Tongue (tissue), 2 donors: ENCODE measurements around the gene GET3. TPM values are rescaled to one million over a fixed set of nuclear protein-coding genes. Genes with fewer than 3 reads are reported as not detected.
"Not testable (repeated sequence)": the region's sequence is repeated elsewhere in the genome, so short reads cannot be mapped to it uniquely, and the experiment has no call there.

ENCODE experiments used
- DNase-seq: peaks from one replicate; pipeline ENCODE4 v3.0.0-alpha.2; 2015
- total RNA-seq: library from RNA; depleted of rRNA; stranded (reverse); fragments of >200 nt; gene quantifications from one replicate; pipeline ENCODE4 v1.2.3, GENCODE V29; 2014

Gene GET3
- total RNA-seq = 42.9 TPM

GRCh38 chr19:12736995-12737834 lies at the start of gene GET3:
TSS of gene GET3 (plus strand) at chr19:12737497. CDS start at chr19:12737506, 9 bp downstream.
- DNase-seq = peak; percentile 99

- no peak for DNase-seq
Measured at GRCh38 chr19:12689012-12689411, 48.3 kb upstream of the GET3 start.

GRCh38 chr19:12689581-12690216 lies 47.6 kb upstream of the GET3 start:
- no peak for DNase-seq

GRCh38 chr19:12692960-12693359 lies 44.3 kb upstream of the GET3 start:
- no peak for DNase-seq

- no peak for DNase-seq
Measured at GRCh38 chr19:12694641-12695040, 42.7 kb upstream of the GET3 start.

- no peak for DNase-seq
Measured at GRCh38 chr19:12695096-12695495, 42.2 kb upstream of the GET3 start.

GRCh38 chr19:12695514-12695913 lies 41.8 kb upstream of the GET3 start:
- DNase-seq = no peak

- DNase-seq = no peak
Measured at GRCh38 chr19:12695997-12696365, 41.3 kb upstream of the GET3 start.

GRCh38 chr19:12696366-12697335 lies 40.6 kb upstream of the GET3 start, which contains the start of gene FBXW9:
TSS of gene FBXW9 (minus strand) at chr19:12696631. CDS start at chr19:12696581, 50 bp downstream.
- peak; percentile 98 for DNase-seq

GRCh38 chr19:12697425-12697824 lies 39.9 kb upstream of the GET3 start:
- DNase-seq = not testable (repeated sequence)

GRCh38 chr19:12698138-12698537 lies 39.2 kb upstream of the GET3 start:
- no peak for DNase-seq

- DNase-seq = no peak
Measured at GRCh38 chr19:12701596-12702282, 35.6 kb upstream of the GET3 start.

- DNase-seq = peak; percentile 58
Measured at GRCh38 chr19:12703046-12703445, 34.3 kb upstream of the GET3 start.

- DNase-seq = no peak
Measured at GRCh38 chr19:12705169-12705568, 32.1 kb upstream of the GET3 start.

- DNase-seq = no peak
Measured at GRCh38 chr19:12705654-12706331, 31.5 kb upstream of the GET3 start.

GRCh38 chr19:12706332-12706718 lies 31.0 kb upstream of the GET3 start:
- no peak for DNase-seq

- no peak for DNase-seq
Measured at GRCh38 chr19:12708641-12709040, 28.7 kb upstream of the GET3 start.

GRCh38 chr19:12711187-12711586 lies 26.1 kb upstream of the GET3 start:
- DNase-seq = no peak

- not testable (repeated sequence) for DNase-seq
Measured at GRCh38 chr19:12712077-12712476, 25.2 kb upstream of the GET3 start.

- DNase-seq = not testable (repeated sequence)
Measured at GRCh38 chr19:12713304-12713703, 24.0 kb upstream of the GET3 start.

- DNase-seq = no peak
Measured at GRCh38 chr19:12715102-12715501, 22.2 kb upstream of the GET3 start.
